Heart right ventricle (tissue), 16 donors: ENCODE measurements around the gene SCAF1. TPM values are rescaled to one million over a fixed set of nuclear protein-coding genes. Genes with fewer than 3 reads are reported as not detected.

Experiments
- ATAC-seq, 8 donors: fragments of 200-7000 bp; cut with Tn5 transposase; one replicate each; pipeline ENCODE4 v1.9.1; 2020; ENCODE audit warnings: mild to moderate bottlenecking in 8 of 8, moderate library complexity in 8 of 8, moderate number of reproducible peaks in 1 of 8
- DNase-seq, 2 donors: peaks; one replicate each; pipeline ENCODE4 v3.0.0-alpha.2; 2020
- H3K27ac ChIP-seq, 10 donors: fragments of 200-600 bp; sonication (generic) in 2 of 10; one replicate each; pipeline versions ENCODE4 v1.5.0 to v1.8.0; 2020 to 2022; ENCODE audit warnings: mild to moderate bottlenecking in 3 of 10
- H3K27me3 ChIP-seq, 7 donors: fragments of 200-600 bp; one replicate each; pipeline ENCODE4 v1.8.0; 2021 to 2022; ENCODE audit warnings: mild to moderate bottlenecking in 2 of 7
- H3K36me3 ChIP-seq, 9 donors: fragments of 200-600 bp; sonication (generic) in 1 of 9; one replicate each; pipeline versions ENCODE4 v1.5.0 to v1.8.0; 2020 to 2022; ENCODE audit warnings: mild to moderate bottlenecking in 2 of 9
- H3K4me1 ChIP-seq, 9 donors: fragments of 200-600 bp; sonication (generic) in 1 of 9; one replicate each; pipeline versions ENCODE4 v1.5.0 to v1.8.0; 2020 to 2022; ENCODE audit warnings: mild to moderate bottlenecking in 4 of 9
- H3K4me3 ChIP-seq, 10 donors: fragments of 200-600 bp; sonication (generic) in 2 of 10; one replicate each; pipeline versions ENCODE4 v1.5.0 to v1.8.0; 2020 to 2022; ENCODE audit warnings: mild to moderate bottlenecking in 7 of 10, moderate library complexity in 2 of 10
- H3K9me3 ChIP-seq, 11 donors: fragments of 200-600 bp in 10 of 11; sonication (generic) in 2 of 11; one replicate each; pipeline versions ENCODE4 v1.5.0 to v1.8.0; 2013 to 2022; ENCODE audit warnings: mild to moderate bottlenecking in 2 of 11, control low read depth in 1 of 11, moderate library complexity in 1 of 11
- CTCF ChIP-seq, 9 donors: fragments of 200-600 bp; sonication (generic) in 2 of 9; IDR thresholded peaks; one replicate each; pipeline versions ENCODE4 v1.5.0 to v1.8.0; 2021 to 2022; ENCODE audit warnings: antibody characterized with exemption in 9 of 9, mild to moderate bottlenecking in 5 of 9, moderate library complexity in 1 of 9
- WGBS, 2 donors: extraction: QIAGEN DNeasy Blood & Tissue Kit; methylation state at CpG; one replicate each; pipeline ENCODE4 v1.1.7; 2013; ENCODE audit warnings: inconsistent platforms in 1 of 2; 5-methylcytosine and 5-hydroxymethylcytosine counted together
- intact Hi-C, 10 donors: fragments of 100-400 bp; cut with DNase I; formaldehyde crosslinking; loops; one replicate each; pipeline versions ENCODE4 v1.11.1 to v1.14.2; 2022
- polyA plus RNA-seq, 2 donors: library from polyadenylated mRNA; stranded (reverse); fragments of 200-250 nt; gene quantifications; one replicate each; pipeline ENCODE4 v1.2.3, GENCODE V29; 2013
- total RNA-seq, 10 donors: library from RNA; stranded (reverse); fragmentation: NEBNext Ultra II Directional in 3 of 10; extraction: Animal tissue kit (Norgen Biotek cat#: 25700) in 3 of 10; gene quantifications; one replicate each; pipeline versions ENCODE4 v1.2.1 to v1.2.4, GENCODE V29; 2021 to 2023
- donor health status: Arrhythmogenic right ventricular cardiomyopathy.
- donor health status: ischemic (EF 13 %, LVEDD 7.1; RV severe dilation, severe dysfunction).
- donor health status: healthy with polysubstance abuse.
- donor health status: DM: no; HTN: yes; CAD: no.
- donor health status: DM: no; HTN: no; CAD: no.
- donor health status: ischemic (EF 25% LVEDD 6.9; RV normal size, moderate dysfunction).
- donor health status: ischemic (EF 25% LVEDD 5.7; RV mildly dilated, moderate dysfunction).
- donor health status: healthy.
- donor health status: DM: yes; HTN: yes; CAD: no.
- donor health status: Ischemic cardiomyopathy.
- donor health status: ischemic (EF 35%, LVEDD 5.7; RV mildly dilated, moderate dysfunction).
- donor health status: nonischemic (EF 11% LVEDD 7.7; RV severe dilation, severe dysfunction).
- donor health status: DM: yes; HTN: yes; CAD: no.
- donor health status: PGD.
- donor health status: ischemic (EF 29% LVEDD 5.4; RV normal size, mild dysfunction).
- donor health status: nonischemic (EF 23%, LVEDD 6.1; RV moderate dilation, normal function).

The SCAF1 gene
- total and polyA plus RNA-seq, 12 donors, result 20.2 to 60.5 (median 44.8) TPM

GRCh38 chr19:49683814-49684250, 41.8 kb downstream of the SCAF1 start:
- Histone ChIP-seq H3K4me1 (peaks cover 13 to 77% (median 48%) of the 10 kb centered on the region in 9 donors), H3K27me3 (peaks cover 0 to under 1% (median 0%) of the 10 kb centered on the region in 7 donors), H3K27ac (no peak overlapping the region), H3K9me3 (no peaks in the 10 kb centered on the region), H3K36me3 (peaks cover 3 to 76% (median 47%) of the 10 kb centered on the region in 9 donors), H3K4me3 (no peak overlapping the region)
- WGBS, 2 donors, result 95% methylated on average over 18 of the region's 18 CpGs
- no peak for ATAC-seq
- intact Hi-C loops, result loop anchor here in 1 of 10 donors (10.0 kb wide), 1 partner anchor 121 kb away; no protein-coding TSS in a partner anchor
- no peak for TF ChIP-seq CTCF (IDR thresholded peaks at IDR 0.05)
- no peak for DNase-seq

- Histone ChIP-seq H3K4me3 (no peak overlapping the region), H3K36me3 (peaks cover 3 to 76% (median 47%) of the 10 kb centered on the region in 9 donors), H3K27me3 (peaks cover 0 to 7% (median 0%) of the 10 kb centered on the region in 7 donors), H3K9me3 (no peaks in the 10 kb centered on the region), H3K4me1 (peaks cover 13 to 77% (median 48%) of the 10 kb centered on the region in 9 donors), H3K27ac (peak overlapping the region in 1 of 10 donors; percentile 60)
- TF ChIP-seq CTCF (IDR thresholded peaks at IDR 0.05), result peak in 8 of 9 donors; percentile 7 to 51 (median 36)
- 81 to 84% methylated on average over 33 to 35 of the region's 35 CpGs for WGBS, 2 donors
- ATAC-seq, result no peak
- DNase-seq, result no peak
- intact Hi-C loops, result loop anchor here in 1 of 10 donors (10.0 kb wide), 1 partner anchor 120 kb away; no protein-coding TSS in a partner anchor
Observed at GRCh38 chr19:49684251-49684982, 42.4 kb downstream of the SCAF1 start.

GRCh38 chr19:49684983-49685553, 43.1 kb downstream of the SCAF1 start:
- TF ChIP-seq CTCF (IDR thresholded peaks at IDR 0.05), result peak in 1 of 9 donors; percentile 18
- DNase-seq (no peak), ATAC-seq (no peak)
- Histone ChIP-seq H3K27me3 (peaks cover 0 to 13% (median 3%) of the 10 kb centered on the region in 7 donors), H3K4me1 (peaks cover 13 to 77% (median 50%) of the 10 kb centered on the region in 9 donors), H3K36me3 (peaks cover 3 to 76% (median 47%) of the 10 kb centered on the region in 9 donors), H3K9me3 (no peaks in the 10 kb centered on the region), H3K27ac (peak overlapping the region in 4 of 10 donors; percentile 27 to 84 (median 52)), H3K4me3 (no peak overlapping the region)
- WGBS, 2 donors, result 72 to 78% methylated on average over 13 of the region's 13 CpGs
- intact Hi-C loops, result loop anchor here in 2 of 10 donors (5.0 to 10.0 kb wide), 2 partner anchors 117 to 120 kb away; no protein-coding TSS in a partner anchor

- Histone ChIP-seq H3K9me3 (no peaks in the 10 kb centered on the region), H3K4me3 (no peak overlapping the region), H3K4me1 (peaks cover 5 to 77% (median 46%) of the 10 kb centered on the region in 9 donors), H3K36me3 (peaks cover 3 to 72% (median 47%) of the 10 kb centered on the region in 9 donors), H3K27ac (peak overlapping the region in 6 of 10 donors; percentile 20 to 84 (median 50)), H3K27me3 (peaks cover 0 to 21% (median 7%) of the 10 kb centered on the region in 7 donors)
- no peak for ATAC-seq
- DNase-seq, result no peak
- WGBS, 2 donors, result 44 to 60% methylated on average over 23 of the region's 23 CpGs
- intact Hi-C loops, result loop anchor here in 2 of 10 donors (5.0 to 10.0 kb wide), 2 partner anchors 116 to 119 kb away; no protein-coding TSS in a partner anchor
- no peak for TF ChIP-seq CTCF (IDR thresholded peaks at IDR 0.05)
Observed at GRCh38 chr19:49685845-49686332, 43.9 kb downstream of the SCAF1 start.
